GF-D8 (cell line): ENCODE data around the gene CDC42BPB.

Source experiments
- DNase-seq: peaks from one replicate; lab custom pipeline; 2025; lab: John Stamatoyannopoulos, UW

CDC42BPB gene

GRCh38 chr14:103095210-103095778 lies 37.9 kb upstream of the CDC42BPB start:
- DNase-seq: no peak

GRCh38 chr14:103094406-103095209 lies 37.3 kb upstream of the CDC42BPB start, which contains the start of gene EXOC3L4:
Gene EXOC3L4, plus strand, starts transcription at chr14:103094725. Its CDS starts 5,495 bp downstream, at chr14:103100220.
- no peak for DNase-seq

- no peak for DNase-seq
Observed at GRCh38 chr14:103093856-103094405, 36.6 kb upstream of the CDC42BPB start.

- DNase-seq: no peak
Observed at GRCh38 chr14:103091883-103092222, 34.5 kb upstream of the CDC42BPB start.

- DNase-seq: no peak
Observed at GRCh38 chr14:103091041-103091882, 33.9 kb upstream of the CDC42BPB start.

- DNase-seq: no peak
Observed at GRCh38 chr14:103090481-103091020, 33.2 kb upstream of the CDC42BPB start.

- DNase-seq: no peak
Observed at GRCh38 chr14:103089386-103090335, 32.3 kb upstream of the CDC42BPB start.

GRCh38 chr14:103088921-103089320 lies 31.6 kb upstream of the CDC42BPB start:
- DNase-seq: no peak

GRCh38 chr14:103087343-103087835 lies 30.0 kb upstream of the CDC42BPB start:
- no peak for DNase-seq

- no peak for DNase-seq
Observed at GRCh38 chr14:103086771-103087342, 29.5 kb upstream of the CDC42BPB start.

GRCh38 chr14:103085106-103086091 lies 28.1 kb upstream of the CDC42BPB start:
- DNase-seq: no peak

GRCh38 chr14:103084021-103084919 lies 26.9 kb upstream of the CDC42BPB start, which contains the start of gene LBHD2:
Gene LBHD2, plus strand, starts transcription at chr14:103084210. Its CDS starts 1,803 bp downstream, at chr14:103086013.
- DNase-seq: no peak

- no peak for DNase-seq
Observed at GRCh38 chr14:103081951-103082350, 24.6 kb upstream of the CDC42BPB start.

GRCh38 chr14:103078860-103079587 lies 21.7 kb upstream of the CDC42BPB start:
- no peak for DNase-seq

GRCh38 chr14:103078420-103078749 lies 21.0 kb upstream of the CDC42BPB start:
- peak; percentile 2 for DNase-seq

GRCh38 chr14:103074729-103075367 lies 17.5 kb upstream of the CDC42BPB start:
- no peak for DNase-seq
